GM21786 (cell line): ENCODE measurements around the gene CCDC148.
A peak's percentile ranks its signal among the peaks of the same experiment; 100 is the strongest.
"Not testable (repeated sequence)": the region's sequence is repeated elsewhere in the genome, so short reads cannot be mapped to it uniquely, and the experiment has no call there.

Experiments
- ATAC-seq: cut with Tn5 transposase; IDR thresholded peaks from one replicate; pipeline ENCODE4 v1.9.1; 2021; ENCODE audit not compliant: unreplicated experiment

The CCDC148 gene

GRCh38 chr2:158378926-158379325 is 77.6 kb downstream of the CCDC148 start:
- ATAC-seq = no peak

- ATAC-seq = no peak
These were observed 90.2 kb downstream of the CCDC148 start for GRCh38 chr2:158366342-158366741.

- no peak for ATAC-seq
These were observed 96.7 kb downstream of the CCDC148 start for GRCh38 chr2:158359846-158360245.

- no peak for ATAC-seq
These were observed 98.9 kb downstream of the CCDC148 start for GRCh38 chr2:158357699-158358098.

DNA sequence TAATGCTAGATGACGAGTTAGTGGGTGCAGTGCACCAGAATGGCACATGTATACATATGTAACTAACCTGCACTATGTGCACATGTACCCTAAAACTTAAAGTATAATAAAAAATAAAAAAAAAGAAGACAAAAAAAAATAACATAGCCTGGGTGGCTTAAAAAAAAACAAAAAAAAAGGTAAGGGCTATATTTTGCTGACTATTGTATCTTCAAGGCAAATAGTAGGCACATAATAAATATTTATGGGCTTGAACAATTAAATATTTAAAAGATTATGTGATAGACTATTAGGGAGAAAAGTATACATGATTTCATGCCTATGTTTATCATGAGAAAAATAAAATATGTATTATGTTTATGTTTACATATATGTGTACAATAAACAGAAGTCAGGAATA is 99.4 kb downstream of the CCDC148 start:
- ATAC-seq = no peak

GRCh38 chr2:158351466-158351816 is 105.1 kb downstream of the CCDC148 start:
- ATAC-seq = not testable (repeated sequence)

- ATAC-seq = not testable (repeated sequence)
These were observed 105.6 kb downstream of the CCDC148 start for GRCh38 chr2:158350751-158351465.

GRCh38 chr2:158346032-158346431 is 110.5 kb downstream of the CCDC148 start:
- ATAC-seq = no peak

DNA sequence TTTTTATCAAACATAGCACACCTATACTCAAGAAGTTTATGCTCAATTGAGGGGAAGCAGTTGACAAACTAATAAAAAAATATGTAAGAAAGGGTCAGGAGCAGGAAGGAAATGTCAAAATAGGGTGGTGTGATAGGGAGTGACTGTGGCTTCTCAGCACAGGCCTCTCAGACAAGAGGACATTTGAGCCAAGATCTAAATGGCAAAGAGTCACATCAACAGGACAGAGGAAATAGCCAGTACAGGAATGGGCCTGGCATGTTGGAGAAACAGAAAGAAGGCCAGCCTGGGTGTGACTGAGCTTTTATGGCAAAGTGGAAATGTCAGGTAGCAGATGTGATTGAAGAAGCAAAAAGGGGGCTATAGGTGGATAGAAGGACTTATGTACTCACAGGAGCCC is 117.0 kb downstream of the CCDC148 start:
- no peak for ATAC-seq

GRCh38 chr2:158337018-158337417 is 119.5 kb downstream of the CCDC148 start:
- no peak for ATAC-seq

DNA sequence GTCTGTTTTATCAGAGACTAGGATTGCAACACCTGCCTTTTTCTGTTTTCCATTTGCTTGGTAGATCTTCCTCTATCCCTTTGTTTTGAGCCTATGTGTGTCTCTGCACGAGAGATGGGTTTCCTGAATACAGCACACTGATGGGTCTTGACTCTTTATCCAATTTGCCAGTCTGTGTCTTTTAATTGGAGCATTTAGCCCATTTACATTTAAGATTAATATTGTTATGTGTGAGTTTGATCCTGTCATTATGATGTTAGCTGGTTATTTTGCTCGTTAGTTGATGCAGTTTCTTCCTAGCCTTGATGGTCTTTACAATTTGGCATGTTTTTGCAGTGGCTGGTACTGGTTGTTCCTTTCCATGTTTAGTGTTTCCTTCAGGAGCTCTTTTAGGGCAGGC is 124.8 kb downstream of the CCDC148 start:
- not testable (repeated sequence) for ATAC-seq

GRCh38 chr2:158325782-158326340 is 130.7 kb downstream of the CCDC148 start:
- no peak for ATAC-seq

- no peak for ATAC-seq
These were observed 131.3 kb downstream of the CCDC148 start for GRCh38 chr2:158325031-158325781.

- no peak for ATAC-seq
These were observed 133.2 kb downstream of the CCDC148 start for GRCh38 chr2:158323381-158323780.

GRCh38 chr2:158321264-158321663 is 135.3 kb downstream of the CCDC148 start:
- ATAC-seq = no peak

- no peak for ATAC-seq
These were observed 137.3 kb downstream of the CCDC148 start for GRCh38 chr2:158319269-158319668.

DNA sequence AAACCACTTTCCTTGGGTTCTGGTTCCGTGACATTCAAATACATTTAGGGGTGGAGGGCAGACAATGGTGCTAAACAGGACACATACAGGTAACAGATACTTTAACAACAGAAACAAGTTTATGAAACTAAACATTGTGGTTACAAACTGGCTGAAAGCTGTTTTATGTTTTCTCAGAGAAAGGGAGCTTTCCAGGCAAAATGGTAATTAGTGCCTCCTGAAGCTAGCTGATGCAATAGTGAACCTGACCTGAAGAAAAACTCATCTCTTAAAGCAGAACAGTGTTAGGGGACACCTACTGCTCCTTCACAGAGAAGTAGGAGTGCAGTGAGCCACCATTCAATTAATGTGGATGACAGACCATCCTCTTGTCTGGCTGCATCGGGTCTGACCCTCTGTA is 138.9 kb downstream of the CCDC148 start:
- ATAC-seq = peak; percentile 46

- peak; percentile 45 for ATAC-seq
These were observed 140.6 kb downstream of the CCDC148 start for GRCh38 chr2:158315803-158316414.

GRCh38 chr2:158315000-158315399 is 141.6 kb downstream of the CCDC148 start:
- no peak for ATAC-seq

GRCh38 chr2:158313734-158314133 is 142.8 kb downstream of the CCDC148 start:
- ATAC-seq = no peak

- ATAC-seq = no peak
These were observed 143.6 kb downstream of the CCDC148 start for GRCh38 chr2:158312981-158313380.

- not testable (repeated sequence) for ATAC-seq
These were observed 146.1 kb downstream of the CCDC148 start for GRCh38 chr2:158310407-158310806.
